ENCODE data around the gene CPNE2. TPM values are rescaled to one million over a fixed set of nuclear protein-coding genes. Genes with fewer than 3 reads are reported as not detected.

CPNE2 gene
- total RNA-seq, 3 donors from 2014 or later (not counting 1 experiment from before 2014, with no cell fraction given), result 2.0 to 2.6 (median 2.4) TPM

GRCh38 chr16:57113664-57114063, 21.3 kb downstream of the CPNE2 start:
- WGBS (ENCODE audit: insufficient coverage), result 89% methylated on average over 5 of the region's 5 CpGs
- H3K27ac ChIP-seq (ENCODE audit: low read length), result no peak overlapping the region
- intact Hi-C loops (cut with micrococcal nuclease), result no loop called here

GRCh38 chr16:57115168-57115513, 22.8 kb downstream of the CPNE2 start:
- no peaks in the 10 kb centered on the region for H3K36me3 Mint-ChIP-seq
- Histone ChIP-seq H3K36me3 (ENCODE audit: control insufficient read depth, insufficient read depth, low read length) (no peaks in the 10 kb centered on the region), H3K27ac (ENCODE audit: low read length) (no peak overlapping the region), H3K4me1 (ENCODE audit: control insufficient read depth, insufficient read depth, low read length) (no peaks in the 10 kb centered on the region), H3K9me3 (ENCODE audit: control insufficient read depth, insufficient read depth, low read length) (no peaks in the 10 kb centered on the region), H3K4me3 (ENCODE audit: low read length) (no peak overlapping the region), H3K27me3 (ENCODE audit: control insufficient read depth, insufficient read depth, low read length) (no peaks in the 10 kb centered on the region)
- no peaks in the 10 kb centered on the region for H3K9me3 Mint-ChIP-seq
- DNase-seq (no peak), ATAC-seq (no peak)
- intact Hi-C loops (cut with micrococcal nuclease), result no loop called here
- no peak overlapping the region for H3K27ac Mint-ChIP-seq
- TF ChIP-seq CTCF (IDR thresholded peaks at IDR 0.05), result no peak
- H3K4me1 Mint-ChIP-seq, result no peaks in the 10 kb centered on the region
- WGBS (ENCODE audit: insufficient coverage), result 87% methylated on average over 10 of the region's 10 CpGs
- H3K4me3 Mint-ChIP-seq, result no peak overlapping the region
- H3K27me3 Mint-ChIP-seq (ENCODE audit: low read depth in 2 of 2), result no peaks in the 10 kb centered on the region

More at GRCh38 chr16:57113664-57114063, 21.3 kb downstream of the CPNE2 start:
- no peak overlapping the region for H3K27ac Mint-ChIP-seq
- peaks cover 0 to 2% of the 10 kb centered on the region in 2 donors for H3K27me3 Mint-ChIP-seq (ENCODE audit: low read depth in 2 of 2)
- no peak overlapping the region for H3K4me3 Mint-ChIP-seq
- no peak for ATAC-seq
- no peak for DNase-seq
- peaks cover 4% of the 10 kb centered on the region in 2 donors for H3K4me1 Mint-ChIP-seq
- H3K4me3 ChIP-seq (ENCODE audit: low read length), result no peak overlapping the region
- H3K9me3 ChIP-seq (ENCODE audit: control insufficient read depth, insufficient read depth, low read length), result no peaks in the 10 kb centered on the region
- no peaks in the 10 kb centered on the region for H3K36me3 Mint-ChIP-seq
- no peaks in the 10 kb centered on the region for H3K36me3 ChIP-seq (ENCODE audit: control insufficient read depth, insufficient read depth, low read length)
- no peak for TF ChIP-seq CTCF (IDR thresholded peaks at IDR 0.05)
- no peaks in the 10 kb centered on the region for H3K27me3 ChIP-seq (ENCODE audit: control insufficient read depth, insufficient read depth, low read length)
- H3K4me1 ChIP-seq (ENCODE audit: control insufficient read depth, insufficient read depth, low read length), result no peaks in the 10 kb centered on the region
- H3K9me3 Mint-ChIP-seq, result no peaks in the 10 kb centered on the region

GRCh38 chr16:57115514-57116182, 23.3 kb downstream of the CPNE2 start:
- no peaks in the 10 kb centered on the region for H3K9me3 ChIP-seq (ENCODE audit: control insufficient read depth, insufficient read depth, low read length)
- WGBS (ENCODE audit: insufficient coverage), result 85% methylated on average over 25 of the region's 25 CpGs
- no peak overlapping the region for H3K27ac Mint-ChIP-seq
- intact Hi-C loops (cut with micrococcal nuclease), result no loop called here
- H3K27ac ChIP-seq (ENCODE audit: low read length), result no peak overlapping the region
- H3K27me3 Mint-ChIP-seq (ENCODE audit: low read depth in 2 of 2), result no peaks in the 10 kb centered on the region
- H3K27me3 ChIP-seq (ENCODE audit: control insufficient read depth, insufficient read depth, low read length), result no peaks in the 10 kb centered on the region
- H3K4me3 ChIP-seq (ENCODE audit: low read length), result no peak overlapping the region
- ATAC-seq (no peak), DNase-seq (no peak)
- no peaks in the 10 kb centered on the region for H3K9me3 Mint-ChIP-seq
- no peaks in the 10 kb centered on the region for H3K36me3 ChIP-seq (ENCODE audit: control insufficient read depth, insufficient read depth, low read length)
- H3K4me1 ChIP-seq (ENCODE audit: control insufficient read depth, insufficient read depth, low read length), result no peaks in the 10 kb centered on the region
- H3K36me3 Mint-ChIP-seq, result no peaks in the 10 kb centered on the region
- H3K4me1 Mint-ChIP-seq, result no peaks in the 10 kb centered on the region
- no peak overlapping the region for H3K4me3 Mint-ChIP-seq
- no peak for TF ChIP-seq CTCF (IDR thresholded peaks at IDR 0.05)
